T-cell (primary cell): ENCODE measurements around the gene GLG1. TPM values are rescaled to one million over a fixed set of nuclear protein-coding genes. Genes with fewer than 3 reads are reported as not detected.

ENCODE experiments used
- total RNA-seq, 35 experiments: library from RNA in 6 of 35; stranded (reverse) in 6 of 35; fragments of 120-200 nt in 1 of 35; gene quantifications; one replicate each; pipeline versions ENCODE4 v1.2.1 to v1.2.4 and lab custom pipeline; 2013 to 2026

Gene GLG1
- total RNA-seq, 5 donors from 2014 or later (not counting 1 experiment from before 2014, with no cell fraction given): 159 to 216 (median 167) TPM

Other genes starting within 250 kb of the GLG1 start
- 10 to 100 TPM in 1 of 5 donors, 1 to 10 TPM in 3, not detected in 1; 4.0 to 11.9 (median 7.6) TPM for gene NPIPB15, start 230.8 kb downstream of the GLG1 start, total RNA-seq
- gene CLEC18B, start 185.6 kb downstream of the GLG1 start, total RNA-seq: 1 to 10 TPM in 4 of 5 donors, under 1 TPM in 1; 0.79 to 6.2 (median 3.4) TPM
- gene RFWD3, start 59.8 kb upstream of the GLG1 start, total RNA-seq: 10 to 100 TPM; 42.6 to 52.0 (median 49.0) TPM
- 10 to 100 TPM; 27.4 to 40.7 (median 33.4) TPM for gene MLKL, start 93.7 kb upstream of the GLG1 start, total RNA-seq
- under 1 TPM in 3 of 5 donors, not detected in 2; 0.23 to 0.39 (median 0.35) TPM for gene FA2H, start 167.7 kb upstream of the GLG1 start, total RNA-seq